ENCODE results near the gene TXNDC5.

The TXNDC5 gene

GRCh38 chr6:7878401-7878964 is 32.1 kb downstream of the TXNDC5 start:
- Histone ChIP-seq H3K36me3 (ENCODE audit: control insufficient read depth, insufficient read depth, low read length) (peaks cover 14% of the 10 kb centered on the region; the same call in 1 of the 2 replicates), H3K4me3 (replicated peaks; ENCODE audit: low read depth, low read length) (no peak overlapping the region), H3K27me3 (replicated peaks; ENCODE audit: control insufficient read depth, insufficient read depth, low read length) (no peaks in the 10 kb centered on the region)
- no peak for DNase-seq (ENCODE audit: extremely low read depth, insufficient read length)
- no peak for TF ChIP-seq CTCF (IDR thresholded peaks at IDR 0.05; ENCODE audit: insufficient read depth, low read length, poor library complexity, severe bottlenecking)

- Histone ChIP-seq H3K4me3 (replicated peaks; ENCODE audit: low read depth, low read length) (no peak overlapping the region), H3K36me3 (ENCODE audit: control insufficient read depth, insufficient read depth, low read length) (no peaks in the 10 kb centered on the region), H3K27me3 (replicated peaks; ENCODE audit: control insufficient read depth, insufficient read depth, low read length) (no peaks in the 10 kb centered on the region)
- no peak for DNase-seq (ENCODE audit: extremely low read depth, insufficient read length)
- no peak for TF ChIP-seq CTCF (IDR thresholded peaks at IDR 0.05; ENCODE audit: insufficient read depth, low read length, poor library complexity, severe bottlenecking)
These were observed 41.7 kb downstream of the TXNDC5 start for GRCh38 chr6:7868926-7869325.

DNA sequence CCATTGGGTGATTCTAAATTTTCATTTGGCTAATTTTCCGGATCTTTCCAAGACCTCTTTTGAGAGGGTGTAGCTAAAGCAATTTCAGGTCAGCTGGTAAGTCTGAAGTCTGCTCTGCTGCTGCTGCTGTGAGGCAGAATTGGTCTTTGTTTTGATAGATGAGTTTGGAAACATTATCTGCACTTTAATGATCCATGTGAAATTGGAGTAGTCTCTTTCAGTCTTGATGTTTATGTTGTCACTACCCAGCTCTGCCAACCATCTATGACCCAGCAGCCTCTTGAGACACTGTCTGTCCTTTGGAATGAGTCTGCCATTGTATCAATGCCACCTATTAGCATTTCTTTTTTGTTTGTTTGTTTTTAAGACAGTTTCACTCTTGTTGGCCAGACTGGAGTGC is 44.1 kb downstream of the TXNDC5 start:
- Histone ChIP-seq H3K36me3 (ENCODE audit: control insufficient read depth, insufficient read depth, low read length) (no peaks in the 10 kb centered on the region), H3K27me3 (replicated peaks; ENCODE audit: control insufficient read depth, insufficient read depth, low read length) (no peaks in the 10 kb centered on the region), H3K4me3 (replicated peaks; ENCODE audit: low read depth, low read length) (no peak overlapping the region)
- no peak for DNase-seq (ENCODE audit: extremely low read depth, insufficient read length)
- TF ChIP-seq CTCF (IDR thresholded peaks at IDR 0.05; ENCODE audit: insufficient read depth, low read length, poor library complexity, severe bottlenecking) = no peak

DNA sequence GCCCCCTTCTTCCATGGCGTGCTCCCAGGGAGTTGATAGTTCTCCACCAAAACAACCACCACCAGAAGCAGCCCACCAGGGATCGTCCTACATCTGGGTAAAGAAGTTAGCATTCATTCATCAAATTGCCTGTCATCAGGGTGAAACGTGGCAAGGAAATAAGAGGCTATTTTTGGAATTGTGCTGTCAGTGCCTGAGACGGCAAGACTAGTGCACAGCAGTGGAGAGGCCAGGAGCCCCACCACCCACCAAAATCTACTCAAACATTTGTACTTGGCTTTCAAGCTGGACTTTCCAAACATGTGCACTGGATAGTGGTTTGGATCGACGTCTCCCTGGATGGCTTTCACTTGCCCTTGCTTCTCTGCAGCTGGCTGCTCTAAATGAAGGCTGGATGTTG is 44.8 kb downstream of the TXNDC5 start:
- Histone ChIP-seq H3K36me3 (ENCODE audit: control insufficient read depth, insufficient read depth, low read length) (no peaks in the 10 kb centered on the region), H3K27me3 (replicated peaks; ENCODE audit: control insufficient read depth, insufficient read depth, low read length) (no peaks in the 10 kb centered on the region), H3K4me3 (replicated peaks; ENCODE audit: low read depth, low read length) (no peak overlapping the region)
- DNase-seq (ENCODE audit: extremely low read depth, insufficient read length) = no peak
- TF ChIP-seq CTCF (IDR thresholded peaks at IDR 0.05; ENCODE audit: insufficient read depth, low read length, poor library complexity, severe bottlenecking) = no peak

- Histone ChIP-seq H3K36me3 (ENCODE audit: control insufficient read depth, insufficient read depth, low read length) (no peaks in the 10 kb centered on the region), H3K27me3 (replicated peaks; ENCODE audit: control insufficient read depth, insufficient read depth, low read length) (no peaks in the 10 kb centered on the region; the same call in 1 of the 2 replicates), H3K4me3 (replicated peaks; ENCODE audit: low read depth, low read length) (no peak overlapping the region)
- TF ChIP-seq CTCF (IDR thresholded peaks at IDR 0.05; ENCODE audit: insufficient read depth, low read length, poor library complexity, severe bottlenecking) = no peak
- no peak for DNase-seq (ENCODE audit: extremely low read depth, insufficient read length)
These were observed 51.0 kb downstream of the TXNDC5 start for GRCh38 chr6:7859591-7859990.

DNA sequence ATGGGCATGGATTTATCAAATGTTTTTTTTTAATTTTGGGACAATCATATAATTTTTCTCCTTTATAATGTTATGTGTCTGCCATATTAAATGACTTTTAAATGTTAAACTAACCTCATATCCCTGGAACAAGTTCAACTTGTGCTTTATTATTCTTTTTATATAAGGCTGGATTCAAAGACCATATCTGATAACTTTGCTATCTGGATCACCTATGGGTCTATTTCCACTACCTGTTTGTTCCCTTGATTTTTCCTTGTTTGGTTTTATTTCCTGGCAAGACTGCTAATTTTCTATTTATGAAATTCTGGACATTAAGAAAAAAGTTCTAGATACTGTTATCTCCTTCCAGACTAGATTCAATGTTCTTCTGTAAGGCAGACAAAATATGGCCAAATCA is 58.8 kb downstream of the TXNDC5 start:
- H3K27me3 ChIP-seq (replicated peaks; ENCODE audit: control insufficient read depth, insufficient read depth, low read length) = no peaks in the 10 kb centered on the region
- H3K36me3 ChIP-seq (ENCODE audit: control insufficient read depth, insufficient read depth, low read length) = no peaks in the 10 kb centered on the region
- no peak overlapping the region for H3K4me3 ChIP-seq (replicated peaks; ENCODE audit: low read depth, low read length)
- no peak for TF ChIP-seq CTCF (IDR thresholded peaks at IDR 0.05; ENCODE audit: insufficient read depth, low read length, poor library complexity, severe bottlenecking)
- no peak for DNase-seq (ENCODE audit: extremely low read depth, insufficient read length)
